ENCODE data around the gene COLGALT1. TPM values are rescaled to one million over a fixed set of nuclear protein-coding genes. Genes with fewer than 3 reads are reported as not detected.

COLGALT1 gene
- total RNA-seq, 1 experiment from 2014 or later, result 86.0 TPM

GRCh38 chr19:17529239-17530158 lies 25.9 kb upstream of the COLGALT1 start:
- Histone ChIP-seq H3K79me2 (ENCODE audit: insufficient read depth, low read length) (no peaks in the 10 kb centered on the region), H3K36me3 (ENCODE audit: control insufficient read depth in 1 of 2, insufficient read depth in 2 of 2, low read length in 2 of 2) (no peaks in the 10 kb centered on the region), H3K9ac (ENCODE audit: low read length) (no peak overlapping the region), H3K4me2 (ENCODE audit: low read length) (no peak overlapping the region), H3K4me3 (replicated peaks in 1 of 2; ENCODE audit: low read depth in 1 of 2, low read length in 2 of 2) (no peak overlapping the region), H2AFZ (ENCODE audit: low read depth, low read length, poor library complexity, severe bottlenecking) (no peak overlapping the region), H3K27me3 (ENCODE audit: insufficient read depth, low read length) (no peaks in the 10 kb centered on the region), H3K9me2 (ENCODE audit: insufficient read depth) (no peaks in the 10 kb centered on the region), H3K9me3 (ENCODE audit: control insufficient read depth in 1 of 2, insufficient read depth in 1 of 2, low read depth in 1 of 2, low read length in 2 of 2) (no peaks in the 10 kb centered on the region), H4K20me1 (ENCODE audit: insufficient read depth) (no peaks in the 10 kb centered on the region), H3K4me1 (ENCODE audit: control insufficient read depth in 1 of 2, insufficient read depth in 2 of 2, low read length in 2 of 2) (peaks cover 3 to 5% of the 10 kb centered on the region in 2 experiments; a peak in 2 of 4 replicates), H3K27ac (ENCODE audit: low read depth, low read length) (no peak overlapping the region)
- intact Hi-C loops (cut with micrococcal nuclease), result no loop called here
- ATAC-seq, result no peak
- ChIA-PET POLR2A (interaction anchor here (0.7 to 1.5 kb wide), 4 partner anchors 21 to 330 kb away, joined by 3 to 4 read pairs (median 4); no protein-coding TSS in a partner anchor), CTCF (no interaction called here), RAD21 (ENCODE audit: low non-redundant PET in 1 of 2, low total read pairs in 2 of 2, uncharacterized antibody in 2 of 2, unreplicated experiment in 2 of 2) (no interaction called here)
- no TSS peak for BruUV-seq (replicated peaks)
- no peak for TF ChIP-seq CBX3 (IDR thresholded peaks at IDR 0.05; ENCODE audit: low read depth)
- TF ChIP-seq CTCF (IDR thresholded peaks at IDR 0.05 in 2 of 3, conservative IDR thresholded peaks at IDR 0.05 in 1 of 3; ENCODE audit: borderline replicate concordance in 1 of 3, insufficient read depth in 1 of 3, low read depth in 2 of 3, low read length in 2 of 3), result no peak
- no peak for DNase-seq (ENCODE audit: low read depth, low spot score)

GRCh38 chr19:17530586-17530985 lies 24.9 kb upstream of the COLGALT1 start:
- no TSS peak for BruUV-seq (replicated peaks)
- H3K4me2 ChIP-seq (ENCODE audit: low read length), result no peak overlapping the region
- CTCF ChIA-PET, result interaction anchor here (0.8 kb wide), 1 partner anchor 43 kb away, joined by 3 read pairs; no protein-coding TSS in a partner anchor
- no peak overlapping the region for H2AFZ ChIP-seq (ENCODE audit: low read depth, low read length, poor library complexity, severe bottlenecking)
- ATAC-seq, result no peak
- no peaks in the 10 kb centered on the region for H3K36me3 ChIP-seq (ENCODE audit: control insufficient read depth in 1 of 2, insufficient read depth in 2 of 2, low read length in 2 of 2)
- H3K4me1 ChIP-seq (ENCODE audit: control insufficient read depth in 1 of 2, insufficient read depth in 2 of 2, low read length in 2 of 2), result peaks cover 3 to 5% of the 10 kb centered on the region in 2 experiments; a peak in 2 of 4 replicates
- H3K9ac ChIP-seq (ENCODE audit: low read length), result no peak overlapping the region
- intact Hi-C loops (cut with micrococcal nuclease), result no loop called here
- POLR2A ChIA-PET, result interaction anchor here (0.6 to 1.4 kb wide), 2 partner anchors 236 to 329 kb away, joined by 3 to 4 read pairs; no protein-coding TSS in a partner anchor
- no peak overlapping the region for H3K27ac ChIP-seq (ENCODE audit: low read depth, low read length)
- H3K9me2 ChIP-seq (ENCODE audit: insufficient read depth), result no peaks in the 10 kb centered on the region
- no peak for DNase-seq (ENCODE audit: low read depth, low spot score)
- H3K4me3 ChIP-seq (replicated peaks in 1 of 2; ENCODE audit: low read depth in 1 of 2, low read length in 2 of 2), result no peak overlapping the region
- H4K20me1 ChIP-seq (ENCODE audit: insufficient read depth), result no peaks in the 10 kb centered on the region
- H3K27me3 ChIP-seq (ENCODE audit: insufficient read depth, low read length), result no peaks in the 10 kb centered on the region
- H3K79me2 ChIP-seq (ENCODE audit: insufficient read depth, low read length), result no peaks in the 10 kb centered on the region
- H3K9me3 ChIP-seq (ENCODE audit: control insufficient read depth in 1 of 2, insufficient read depth in 1 of 2, low read depth in 1 of 2, low read length in 2 of 2), result no peaks in the 10 kb centered on the region
- RAD21 ChIA-PET (ENCODE audit: low non-redundant PET in 1 of 2, low total read pairs in 2 of 2, uncharacterized antibody in 2 of 2, unreplicated experiment in 2 of 2), result no interaction called here
- TF ChIP-seq YY1 (IDR thresholded peaks at IDR 0.05; ENCODE audit: extremely low read depth, insufficient replicate concordance, low read depth, low read length) (no peak), ATF3 (IDR thresholded peaks at IDR 0.05) (no peak), EGR1 (IDR thresholded peaks at IDR 0.05; ENCODE audit: low read depth) (no peak), CTCF (IDR thresholded peaks at IDR 0.05 in 2 of 3, conservative IDR thresholded peaks at IDR 0.05 in 1 of 3; ENCODE audit: borderline replicate concordance in 1 of 3, insufficient read depth in 1 of 3, low read depth in 2 of 3, low read length in 2 of 3) (no peak), REST (IDR thresholded peaks at IDR 0.05; ENCODE audit: low read depth) (no peak), ZNF274 (IDR thresholded peaks at IDR 0.05; ENCODE audit: low read depth, low read length) (no peak)

All from HCT116 (cell line).